Vagina (tissue), 2 donors: ENCODE data around the gene GRK5. TPM values are rescaled to one million over a fixed set of nuclear protein-coding genes. Genes with fewer than 3 reads are reported as not detected.
A peak's percentile ranks its signal among the peaks of the same experiment; 100 is the strongest.

ENCODE experiments used
- DNase-seq, 2 donors: peaks; one replicate each; pipeline ENCODE4 v3.0.0-alpha.2; 2017; ENCODE audit errors: extremely low spot score in 2 of 2
- H3K27ac ChIP-seq: fragments of 200-600 bp; sonication (generic); one replicate; pipeline ENCODE4 v1.5.1; 2019
- H3K27me3 ChIP-seq: fragments of 200-600 bp; sonication (generic); one replicate; pipeline ENCODE4 v1.5.1; 2019
- H3K36me3 ChIP-seq, 2 donors: fragments of 200-600 bp; sonication (generic); one replicate each; pipeline ENCODE4 v1.5.1; 2017 to 2019
- H3K4me1 ChIP-seq: fragments of 200-600 bp; sonication (generic); one replicate; pipeline ENCODE4 v1.5.1; 2019
- H3K4me3 ChIP-seq, 2 donors: fragments of 200-600 bp; sonication (generic); 1 replicate in 1 of 2; 2 replicates in 1 of 2; pipeline ENCODE4 v1.5.1; 2016 to 2019
- H3K9me3 ChIP-seq: fragments of 200-600 bp; sonication (generic); one replicate; pipeline ENCODE4 v1.5.1; 2019
- POLR2A ChIP-seq, 2 donors: fragments of 450-650 bp; IDR thresholded peaks; one replicate each; pipeline ENCODE4 v1.6.1; 2017; ENCODE audit warnings: antibody characterized with exemption in 2 of 2, mild to moderate bottlenecking in 2 of 2, moderate library complexity in 2 of 2
- POLR2AphosphoS5 ChIP-seq, 2 donors: sonication (generic); formaldehyde crosslinking; IDR thresholded peaks; one replicate each; pipeline ENCODE4 v1.9.0; 2017; ENCODE audit warnings: antibody characterized with exemption in 2 of 2, mild to moderate bottlenecking in 2 of 2, low read depth in 1 of 2; ENCODE audit not compliant: insufficient read depth in 1 of 2
- intact Hi-C: fragments of 100-400 bp; cut with DNase I; formaldehyde crosslinking; loops from one replicate; pipeline ENCODE4 v1.15.1; 2023
- total RNA-seq: library from RNA; depleted of rRNA; stranded (reverse); fragments of >200 nt; gene quantifications from one replicate; pipeline ENCODE4 v1.2.3, GENCODE V29; 2016
- TF ChIP-seq, protein P1 (sequence below), 3 experiments: fragments of 450-650 bp in 2 of 3; fragments of 200-600 bp in 1 of 3; sonication (generic) in 1 of 3; IDR thresholded peaks; one replicate each; pipeline ENCODE4 v1.5.1; 2017 to 2019; ENCODE audit warnings: antibody characterized with exemption in 3 of 3, mild to moderate bottlenecking in 2 of 3, moderate library complexity in 2 of 3

Gene GRK5
- total RNA-seq, 1 donor from 2014 or later = 16.5 TPM

DNA sequence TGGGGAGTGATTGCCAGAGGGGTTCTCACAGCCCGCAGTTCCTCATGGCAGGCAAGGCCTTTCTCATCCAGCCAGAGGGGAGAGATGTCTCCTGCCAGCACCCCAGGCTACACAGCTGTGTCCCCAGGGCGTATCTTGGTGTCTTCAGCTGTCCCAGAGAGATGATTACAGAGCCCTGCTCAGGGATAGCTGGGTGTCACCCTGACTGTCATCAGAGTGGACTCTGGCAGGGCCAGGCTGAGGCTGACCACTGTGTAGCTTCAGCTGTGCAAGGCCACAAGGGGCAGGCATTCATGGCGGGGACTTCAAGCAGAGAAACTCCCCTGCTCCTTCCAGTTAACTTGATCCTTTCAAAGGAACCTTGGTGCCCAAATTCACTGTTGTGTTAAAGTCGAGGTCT, 211.0 kb downstream of the GRK5 start:
- Histone ChIP-seq H3K36me3 (no peaks in the 10 kb centered on the region), H3K4me1 (peaks cover 32% of the 10 kb centered on the region), H3K9me3 (no peaks in the 10 kb centered on the region), H3K27ac (no peak overlapping the region), H3K4me3 (no peak overlapping the region), H3K27me3 (no peaks in the 10 kb centered on the region)
- TF ChIP-seq POLR2AphosphoS5 (IDR thresholded peaks at IDR 0.05; ENCODE audit: insufficient read depth in 1 of 2, low read depth in 1 of 2) = no peak
- no peak for TF ChIP-seq POLR2A (IDR thresholded peaks at IDR 0.05)
- TF ChIP-seq, protein P1, sequence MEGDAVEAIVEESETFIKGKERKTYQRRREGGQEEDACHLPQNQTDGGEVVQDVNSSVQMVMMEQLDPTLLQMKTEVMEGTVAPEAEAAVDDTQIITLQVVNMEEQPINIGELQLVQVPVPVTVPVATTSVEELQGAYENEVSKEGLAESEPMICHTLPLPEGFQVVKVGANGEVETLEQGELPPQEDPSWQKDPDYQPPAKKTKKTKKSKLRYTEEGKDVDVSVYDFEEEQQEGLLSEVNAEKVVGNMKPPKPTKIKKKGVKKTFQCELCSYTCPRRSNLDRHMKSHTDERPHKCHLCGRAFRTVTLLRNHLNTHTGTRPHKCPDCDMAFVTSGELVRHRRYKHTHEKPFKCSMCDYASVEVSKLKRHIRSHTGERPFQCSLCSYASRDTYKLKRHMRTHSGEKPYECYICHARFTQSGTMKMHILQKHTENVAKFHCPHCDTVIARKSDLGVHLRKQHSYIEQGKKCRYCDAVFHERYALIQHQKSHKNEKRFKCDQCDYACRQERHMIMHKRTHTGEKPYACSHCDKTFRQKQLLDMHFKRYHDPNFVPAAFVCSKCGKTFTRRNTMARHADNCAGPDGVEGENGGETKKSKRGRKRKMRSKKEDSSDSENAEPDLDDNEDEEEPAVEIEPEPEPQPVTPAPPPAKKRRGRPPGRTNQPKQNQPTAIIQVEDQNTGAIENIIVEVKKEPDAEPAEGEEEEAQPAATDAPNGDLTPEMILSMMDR (IDR thresholded peaks at IDR 0.05) = no peak
- intact Hi-C loops = no loop called here
- DNase-seq = no peak

DNA sequence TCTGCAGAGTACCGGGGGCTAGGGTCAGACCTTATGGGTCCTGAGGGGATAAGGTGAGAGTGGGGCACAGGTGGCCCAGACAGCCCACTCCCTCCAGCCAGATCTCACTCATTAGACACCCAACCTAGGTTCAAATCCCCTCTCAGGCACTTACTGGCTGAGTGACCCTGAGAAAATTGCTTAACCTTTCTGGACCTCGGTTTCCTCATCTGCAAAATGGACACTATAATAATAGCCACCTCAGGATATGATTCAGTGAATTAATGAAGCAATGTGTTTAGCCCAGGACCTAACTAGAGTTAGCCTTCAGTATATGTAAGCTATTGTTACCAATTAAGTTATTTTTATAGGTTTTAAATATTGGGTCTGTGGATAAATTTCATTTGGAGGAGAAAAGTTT, 212.6 kb downstream of the GRK5 start:
- Histone ChIP-seq H3K27me3 (no peaks in the 10 kb centered on the region), H3K4me1 (peaks cover 19% of the 10 kb centered on the region), H3K9me3 (no peaks in the 10 kb centered on the region), H3K4me3 (no peak overlapping the region), H3K36me3 (no peaks in the 10 kb centered on the region), H3K27ac (no peak overlapping the region)
- TF ChIP-seq POLR2A (IDR thresholded peaks at IDR 0.05) (no peak), POLR2AphosphoS5 (IDR thresholded peaks at IDR 0.05; ENCODE audit: insufficient read depth in 1 of 2, low read depth in 1 of 2) (no peak)
- TF ChIP-seq, protein P1 (IDR thresholded peaks at IDR 0.05) = no peak
- intact Hi-C loops = no loop called here
- DNase-seq = no peak

- DNase-seq = no peak
- Histone ChIP-seq H3K4me1 (peaks cover 19% of the 10 kb centered on the region), H3K4me3 (no peak overlapping the region), H3K27ac (peak overlapping the region; percentile 61), H3K9me3 (no peaks in the 10 kb centered on the region), H3K27me3 (no peaks in the 10 kb centered on the region), H3K36me3 (peaks cover 0 to 7% of the 10 kb centered on the region in 2 donors)
- intact Hi-C loops = no loop called here
- no peak for TF ChIP-seq POLR2A (IDR thresholded peaks at IDR 0.05)
- TF ChIP-seq, protein P1 (IDR thresholded peaks at IDR 0.05) = no peak
- no peak for TF ChIP-seq POLR2AphosphoS5 (IDR thresholded peaks at IDR 0.05; ENCODE audit: insufficient read depth in 1 of 2, low read depth in 1 of 2)
Measured at GRCh38 chr10:119420950-119421875, 213.8 kb downstream of the GRK5 start.

- intact Hi-C loops = no loop called here
Measured at GRCh38 chr10:119421891-119422681, 214.7 kb downstream of the GRK5 start.

GRCh38 chr10:119422682-119423509, 215.5 kb downstream of the GRK5 start:
- Histone ChIP-seq H3K36me3 (peaks cover 0 to 23% of the 10 kb centered on the region in 2 donors), H3K9me3 (no peaks in the 10 kb centered on the region), H3K27ac (no peak overlapping the region), H3K4me3 (no peak overlapping the region), H3K27me3 (no peaks in the 10 kb centered on the region), H3K4me1 (peaks cover 19% of the 10 kb centered on the region)
- TF ChIP-seq, protein P1 (IDR thresholded peaks at IDR 0.05) = no peak
- TF ChIP-seq POLR2AphosphoS5 (IDR thresholded peaks at IDR 0.05; ENCODE audit: insufficient read depth in 1 of 2, low read depth in 1 of 2) = no peak
- no peak for TF ChIP-seq POLR2A (IDR thresholded peaks at IDR 0.05)
- DNase-seq = no peak
- intact Hi-C loops = no loop called here

More at GRCh38 chr10:119421891-119422681, 214.7 kb downstream of the GRK5 start:
- Histone ChIP-seq H3K4me3 (no peak overlapping the region), H3K36me3 (peaks cover 0 to 16% of the 10 kb centered on the region in 2 donors), H3K4me1 (peaks cover 19% of the 10 kb centered on the region), H3K27ac (peak overlapping the region; percentile 61), H3K27me3 (no peaks in the 10 kb centered on the region), H3K9me3 (no peaks in the 10 kb centered on the region)
- DNase-seq = no peak
- TF ChIP-seq POLR2AphosphoS5 (IDR thresholded peaks at IDR 0.05; ENCODE audit: insufficient read depth in 1 of 2, low read depth in 1 of 2) = no peak
